DMS 273 (cell line): ENCODE measurements around the gene EFNA5.
"Not testable (repeated sequence)": the region's sequence is repeated elsewhere in the genome, so short reads cannot be mapped to it uniquely, and the experiment has no call there.

Experiments used
- DNase-seq: peaks from one replicate; lab custom pipeline; 2025; ENCODE audit not compliant: unreplicated experiment; lab: John Stamatoyannopoulos, UW

EFNA5 gene

GRCh38 chr5:107500347-107500746 is 170.4 kb downstream of the EFNA5 start:
- DNase-seq, result no peak

DNA sequence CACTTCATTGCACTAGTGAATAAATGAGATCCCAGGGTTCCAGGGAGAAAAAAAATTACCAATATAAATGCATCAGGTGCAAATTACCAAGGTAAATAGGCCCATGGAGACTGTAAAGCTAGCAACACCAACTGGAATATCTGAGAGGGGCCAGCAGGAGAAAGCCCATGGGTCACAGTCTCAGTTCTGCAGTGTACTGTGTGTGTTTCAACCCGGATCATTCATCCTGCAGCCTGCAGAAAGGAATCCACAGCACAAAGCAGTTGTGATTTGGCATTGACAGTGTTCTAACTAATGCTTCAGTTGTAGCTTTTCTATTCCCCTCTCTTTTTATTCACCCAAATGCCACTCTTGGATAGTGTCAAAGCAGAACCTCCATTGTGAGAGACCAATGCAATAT is 171.0 kb downstream of the EFNA5 start:
- DNase-seq, result no peak

GRCh38 chr5:107499237-107499636 is 171.5 kb downstream of the EFNA5 start:
- DNase-seq, result no peak

DNA sequence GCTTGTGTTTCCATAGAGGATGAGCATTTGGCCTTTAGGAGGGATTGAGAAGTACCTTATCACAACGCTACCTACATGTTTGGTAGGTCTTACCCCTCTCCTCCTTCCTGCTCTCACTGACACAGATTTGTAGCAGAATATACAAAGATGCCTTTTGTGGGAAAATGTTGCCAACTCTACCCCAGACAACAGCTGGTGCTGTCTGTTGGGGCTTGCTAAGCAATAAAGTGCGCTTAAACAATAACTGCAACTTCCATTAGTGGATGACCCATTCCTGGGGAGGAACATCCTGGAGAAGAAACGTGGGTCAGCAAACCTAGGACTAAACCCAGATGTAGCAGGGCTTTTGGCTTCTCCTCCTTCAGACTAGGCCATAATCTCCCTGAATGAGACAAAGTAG is 174.3 kb downstream of the EFNA5 start:
- no peak for DNase-seq

GRCh38 chr5:107494129-107494528 is 176.6 kb downstream of the EFNA5 start:
- not testable (repeated sequence) for DNase-seq

DNA sequence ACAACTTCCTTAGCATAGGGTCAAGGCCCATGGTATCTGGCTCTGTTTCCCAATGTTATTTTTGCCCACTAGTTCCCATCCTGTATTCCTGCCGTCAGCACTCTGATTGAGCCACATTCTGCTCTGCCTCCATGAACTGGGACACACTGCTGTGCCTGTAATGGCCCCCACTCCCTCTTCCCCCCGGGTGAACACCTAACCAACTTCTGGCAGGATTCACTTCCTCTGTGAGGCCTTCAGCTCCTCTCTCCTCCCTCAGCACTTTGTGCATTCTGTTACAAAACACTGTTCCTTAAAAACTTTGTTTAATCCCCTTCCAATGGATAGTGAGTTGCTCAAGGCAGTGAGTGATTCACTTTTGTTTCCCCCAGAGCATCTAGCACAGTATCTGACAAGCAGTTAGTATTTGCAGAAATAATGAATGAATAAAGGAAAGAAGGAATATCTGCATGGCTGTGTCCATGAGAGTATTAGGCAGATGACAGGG is 183.6 kb downstream of the EFNA5 start:
- DNase-seq, result no peak

DNA sequence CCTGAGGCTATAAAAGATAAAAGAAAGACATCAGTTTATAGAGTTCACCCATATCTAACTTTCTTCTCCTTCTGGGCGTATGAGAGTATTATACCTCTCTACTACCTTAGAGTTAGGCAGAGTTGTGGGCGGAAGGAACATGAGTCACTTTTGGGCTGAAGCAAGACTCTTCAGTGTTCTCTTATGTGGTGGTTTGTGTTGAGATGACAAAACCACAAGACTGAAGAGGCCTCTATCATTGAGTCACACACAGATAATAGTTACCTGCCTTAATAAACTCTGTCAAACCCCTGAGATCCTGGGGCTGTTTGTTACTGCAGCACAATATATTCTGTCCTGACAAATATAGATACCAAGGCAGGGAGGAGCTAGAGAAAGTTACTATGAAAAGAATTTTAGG is 184.2 kb downstream of the EFNA5 start:
- DNase-seq, result no peak

- no peak for DNase-seq
Observed at GRCh38 chr5:107485184-107485583, 185.6 kb downstream of the EFNA5 start.

- no peak for DNase-seq
Observed at GRCh38 chr5:107484281-107484680, 186.5 kb downstream of the EFNA5 start.

- no peak for DNase-seq
Observed at GRCh38 chr5:107483231-107484024, 187.3 kb downstream of the EFNA5 start.

- no peak for DNase-seq
Observed at GRCh38 chr5:107478068-107478641, 192.6 kb downstream of the EFNA5 start.

GRCh38 chr5:107477492-107477891 is 193.2 kb downstream of the EFNA5 start:
- DNase-seq, result no peak

- no peak for DNase-seq
Observed at GRCh38 chr5:107476783-107477182, 194.0 kb downstream of the EFNA5 start.

- no peak for DNase-seq
Observed at GRCh38 chr5:107474716-107475489, 195.8 kb downstream of the EFNA5 start.

- no peak for DNase-seq
Observed at GRCh38 chr5:107474361-107474715, 196.4 kb downstream of the EFNA5 start.

DNA sequence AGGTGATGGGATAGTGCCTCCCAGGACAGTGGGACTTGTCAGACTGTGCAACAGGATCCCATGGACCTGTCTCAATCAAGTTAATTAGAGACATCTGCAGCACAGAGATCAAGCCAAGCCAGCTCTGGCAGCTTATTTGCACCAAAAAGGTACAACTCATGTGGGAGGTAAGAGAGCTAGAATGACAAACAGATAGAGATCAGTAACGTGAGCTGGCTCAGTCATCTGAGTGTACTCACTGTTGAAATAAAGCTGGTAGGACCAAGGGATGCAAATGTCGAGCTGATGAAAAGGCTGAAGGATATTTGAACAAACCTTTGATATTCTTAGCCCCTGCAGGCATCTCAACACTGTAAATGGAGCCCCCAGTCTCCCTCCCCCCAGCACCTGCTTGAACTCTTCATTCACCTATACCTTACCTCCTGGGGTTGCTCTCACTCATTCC is 198.1 kb downstream of the EFNA5 start:
- peak; percentile 50 for DNase-seq

DNA sequence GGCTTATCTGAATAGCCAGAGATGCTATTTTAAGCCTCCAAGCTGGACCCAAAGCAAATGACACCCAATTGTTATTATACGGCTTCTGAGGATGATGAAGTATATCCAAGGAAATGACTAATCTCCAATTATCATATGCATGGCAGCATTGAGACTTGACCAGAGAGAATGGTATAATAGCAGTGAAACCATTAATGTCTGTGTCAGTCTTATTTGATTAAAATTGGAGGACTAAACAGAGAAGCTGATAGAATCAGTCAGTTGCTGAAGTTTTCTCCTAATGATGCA is 200.5 kb downstream of the EFNA5 start:
- DNase-seq, result no peak

DNA sequence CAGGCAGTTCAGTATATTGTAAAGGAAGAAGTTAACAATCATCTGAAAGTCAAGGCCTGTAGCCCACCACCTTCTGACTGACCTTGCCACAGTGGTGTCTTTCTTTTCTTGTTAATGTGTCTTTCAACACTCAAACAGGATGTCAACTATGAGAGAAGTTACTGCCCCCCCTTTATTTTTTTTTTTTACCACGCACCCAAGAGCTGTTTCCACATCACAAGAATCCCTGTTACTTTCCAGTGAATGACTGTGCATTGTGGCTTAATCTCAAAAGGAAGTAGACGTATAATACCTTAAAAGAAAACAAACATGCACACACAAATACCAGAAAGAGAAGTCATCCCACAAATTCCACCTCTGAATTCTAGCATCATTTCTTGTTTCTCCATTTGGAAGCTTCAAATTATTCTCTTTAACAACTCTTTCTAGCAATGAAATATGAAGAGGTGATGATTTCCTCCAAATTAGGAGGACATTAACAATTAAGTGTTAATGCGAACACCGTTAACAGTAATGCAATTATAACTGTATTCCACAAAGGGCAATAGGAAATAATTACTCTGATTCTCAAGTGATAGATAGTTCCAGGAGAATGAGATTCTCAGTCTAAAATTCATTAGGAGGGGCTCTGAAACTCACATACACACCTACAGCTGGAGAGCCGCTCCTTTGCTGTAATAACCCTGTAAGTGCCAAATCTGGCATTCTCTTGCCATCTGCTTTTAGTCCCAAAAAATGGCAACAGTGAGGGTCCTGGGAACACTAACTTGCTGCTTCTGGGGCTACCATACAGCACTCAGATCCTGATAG is 201.0 kb downstream of the EFNA5 start:
- DNase-seq, result peak; percentile 32

DNA sequence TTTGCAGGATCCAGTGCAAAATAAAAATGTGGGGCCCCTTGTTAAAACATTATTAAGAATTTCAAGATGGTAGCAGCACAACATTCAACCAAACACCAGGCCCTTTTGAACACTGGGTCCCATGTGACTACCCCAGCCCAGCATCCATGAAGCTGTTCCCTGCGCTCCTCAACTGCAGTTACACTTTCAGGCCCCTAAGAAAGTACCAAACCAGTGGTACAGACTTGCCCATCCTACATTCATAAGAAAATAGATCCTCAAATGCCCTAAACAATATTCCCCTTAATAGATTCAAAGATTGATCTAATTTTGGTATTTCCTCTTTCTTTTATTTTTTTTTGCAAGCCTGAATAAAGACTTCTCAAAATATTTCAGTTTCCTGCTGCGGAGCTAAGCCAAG is 201.7 kb downstream of the EFNA5 start:
- peak; percentile 17 for DNase-seq

GRCh38 chr5:107468276-107468675 is 202.5 kb downstream of the EFNA5 start:
- peak; percentile 15 for DNase-seq
